Measurements from ENCODE around the gene KCTD11.

DNA sequence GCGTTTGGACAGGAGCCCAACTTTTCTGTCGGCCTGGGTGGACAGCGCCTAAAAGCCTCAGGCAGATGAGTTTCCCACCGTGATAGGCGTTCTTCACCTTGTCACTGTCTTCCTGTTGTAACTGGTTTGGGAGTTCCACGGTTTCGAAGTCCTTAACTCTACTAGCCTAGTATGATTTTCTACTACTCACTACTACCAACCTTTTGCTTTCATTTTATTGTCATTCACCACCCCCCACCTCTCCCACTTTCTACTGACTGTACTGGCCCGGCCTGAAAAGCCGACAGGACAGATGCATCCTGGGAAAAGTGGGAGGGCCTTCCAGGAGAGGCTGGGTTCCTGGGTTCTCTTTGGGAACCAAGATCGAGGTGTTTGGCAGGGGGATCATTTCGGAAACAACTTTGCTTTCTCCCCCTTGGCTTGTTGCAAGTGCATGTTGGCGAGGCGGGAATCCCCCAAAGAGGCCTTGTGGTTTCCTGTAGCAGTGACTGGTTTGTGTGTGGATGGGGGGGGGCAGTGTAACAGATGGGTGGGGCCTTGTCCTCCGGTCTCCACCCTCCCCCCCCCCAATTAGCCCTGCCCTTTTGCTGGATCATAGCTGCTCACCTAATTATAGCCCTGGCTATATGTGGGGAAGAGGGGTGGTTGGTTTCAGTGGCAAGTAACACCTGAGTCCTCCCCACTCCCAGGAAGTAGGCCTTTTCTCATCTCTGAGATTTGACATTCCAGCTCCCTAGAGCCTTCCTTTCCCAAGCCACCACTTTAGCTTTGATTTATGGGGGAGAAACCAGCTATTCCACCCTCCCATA is 43.1 kb upstream of the KCTD11 start:
- TF ChIP-seq CTCF (IDR thresholded peaks at IDR 0.05 in 2 of 3, conservative IDR thresholded peaks at IDR 0.05 in 1 of 3; ENCODE audit: borderline replicate concordance in 1 of 3, insufficient read depth in 1 of 3, low read depth in 2 of 3, low read length in 2 of 3) (no peak), POLR2A (IDR thresholded peaks at IDR 0.05; ENCODE audit: borderline replicate concordance, extremely low read depth, insufficient read depth, insufficient read length) (peak; percentile 62), RAD21 (IDR thresholded peaks at IDR 0.05; ENCODE audit: low read depth) (no peak), ZFX (IDR thresholded peaks at IDR 0.05) (no peak), ZNF274 (IDR thresholded peaks at IDR 0.05; ENCODE audit: low read depth, low read length) (no peak), SRF (IDR thresholded peaks at IDR 0.05; ENCODE audit: low read depth) (no peak), SIN3A (IDR thresholded peaks at IDR 0.05; ENCODE audit: low read depth) (no peak; the same call in 1 of the 2 replicates), EGR1 (IDR thresholded peaks at IDR 0.05; ENCODE audit: low read depth) (no peak), POLR2AphosphoS5 (IDR thresholded peaks at IDR 0.05; ENCODE audit: low read depth, low read length) (peak; percentile 72), JUND (IDR thresholded peaks at IDR 0.05) (no peak), EZH2 (IDR thresholded peaks at IDR 0.05) (no peak), REST (IDR thresholded peaks at IDR 0.05; ENCODE audit: low read depth) (no peak)
- TF ChIP-seq, protein P1, sequence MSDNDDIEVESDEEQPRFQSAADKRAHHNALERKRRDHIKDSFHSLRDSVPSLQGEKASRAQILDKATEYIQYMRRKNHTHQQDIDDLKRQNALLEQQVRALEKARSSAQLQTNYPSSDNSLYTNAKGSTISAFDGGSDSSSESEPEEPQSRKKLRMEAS (IDR thresholded peaks at IDR 0.05), result no peak
- TF ChIP-seq, protein P2, sequence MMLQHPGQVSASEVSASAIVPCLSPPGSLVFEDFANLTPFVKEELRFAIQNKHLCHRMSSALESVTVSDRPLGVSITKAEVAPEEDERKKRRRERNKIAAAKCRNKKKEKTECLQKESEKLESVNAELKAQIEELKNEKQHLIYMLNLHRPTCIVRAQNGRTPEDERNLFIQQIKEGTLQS (IDR thresholded peaks at IDR 0.05), result no peak
